Uterus (tissue), 4 donors: ENCODE results near the gene OPRD1. TPM values are rescaled to one million over a fixed set of nuclear protein-coding genes. Genes with fewer than 3 reads are reported as not detected.
"Not testable (repeated sequence)": the region's sequence is repeated elsewhere in the genome, so short reads cannot be mapped to it uniquely, and the experiment has no call there.

Experiments used
- DNase-seq, 2 donors: peaks; one replicate each; pipeline ENCODE4 v3.0.0-alpha.2; 2019 to 2020
- H3K27ac ChIP-seq, 2 donors: fragments of 200-600 bp; sonication (generic); 1 replicate in 1 of 2; 2 replicates in 1 of 2; pipeline ENCODE4 v1.5.1; 2016 to 2018
- H3K27me3 ChIP-seq, 2 donors: fragments of 200-600 bp; sonication (generic); one replicate each; pipeline ENCODE4 v1.5.1; 2018 to 2019; ENCODE audit warnings: control low read depth in 1 of 2
- H3K36me3 ChIP-seq, 2 donors: fragments of 200-600 bp; sonication (generic); one replicate each; pipeline ENCODE4 v1.5.1; 2019; ENCODE audit warnings: control low read depth in 1 of 2
- H3K4me1 ChIP-seq, 2 donors: fragments of 200-600 bp; sonication (generic); one replicate each; pipeline ENCODE4 v1.5.1; 2018 to 2019; ENCODE audit warnings: control low read depth in 1 of 2
- H3K4me3 ChIP-seq, 2 donors: fragments of 200-600 bp; sonication (generic); 1 replicate in 1 of 2; 2 replicates in 1 of 2; pipeline ENCODE4 v1.5.1; 2018 to 2019; ENCODE audit warnings: mild to moderate bottlenecking in 1 of 2
- H3K9me3 ChIP-seq, 2 donors: fragments of 200-600 bp; sonication (generic); one replicate each; pipeline ENCODE4 v1.5.1; 2019; ENCODE audit warnings: control low read depth in 1 of 2
- POLR2A ChIP-seq, 2 donors: fragments of 450-650 bp; IDR thresholded peaks; one replicate each; pipeline ENCODE4 v1.6.1; 2016; ENCODE audit warnings: antibody characterized with exemption in 2 of 2, mild to moderate bottlenecking in 1 of 2, moderate library complexity in 1 of 2
- intact Hi-C: fragments of 100-400 bp; cut with DNase I; formaldehyde crosslinking; loops from one replicate; pipeline ENCODE4 v1.15.1; 2023; ENCODE audit warnings: low total_unique reads
- total RNA-seq, 4 donors: library from RNA; depleted of rRNA in 3 of 4; stranded (reverse); fragments of >200 nt in 3 of 4; gene quantifications; one replicate each; pipeline versions ENCODE4 v1.1.0 to v1.2.4, GENCODE V29; 2014 to 2023
- TF ChIP-seq, protein P1 (sequence below), 4 experiments: fragments of 200-600 bp in 2 of 4; fragments of 450-650 bp in 2 of 4; sonication (generic) in 2 of 4; IDR thresholded peaks; one replicate each; pipeline ENCODE4 v1.5.1; 2016 to 2019; ENCODE audit warnings: antibody characterized with exemption in 4 of 4, mild to moderate bottlenecking in 2 of 4, moderate library complexity in 1 of 4
- donor health status: DM: yes; HTN: yes; CAD: no.

Gene OPRD1
- total RNA-seq, 4 donors from 2014 or later = 0.07 TPM; not detected in 3

DNA sequence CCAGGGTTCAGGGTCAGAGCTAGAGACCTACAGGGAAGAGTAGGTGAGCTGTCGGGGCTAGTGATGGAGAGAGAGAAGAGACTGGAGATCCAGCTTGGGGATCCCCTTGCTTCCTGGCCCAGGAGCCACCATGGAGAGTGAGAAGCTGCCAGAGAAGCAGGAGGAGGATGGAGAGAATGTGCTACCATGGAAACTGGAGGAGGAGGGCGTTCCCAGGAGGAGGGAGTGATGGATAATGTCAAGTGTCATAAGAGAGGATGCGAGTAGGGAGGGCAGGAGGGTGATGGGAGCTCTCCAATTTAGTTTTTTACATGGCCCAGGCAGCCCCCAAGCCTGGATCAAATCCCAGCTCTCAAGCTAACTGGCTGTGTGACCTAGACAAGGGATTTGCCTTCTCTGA lies 55.9 kb downstream of the OPRD1 start:
- Histone ChIP-seq H3K4me3 (no peak overlapping the region), H3K36me3 (no peaks in the 10 kb centered on the region), H3K4me1 (no peaks in the 10 kb centered on the region), H3K27me3 (no peaks in the 10 kb centered on the region), H3K27ac (no peak overlapping the region), H3K9me3 (no peaks in the 10 kb centered on the region)
- intact Hi-C loops = loop anchor here (5.0 kb wide), 1 partner anchor 81 kb away; no protein-coding TSS in a partner anchor
- no peak for TF ChIP-seq POLR2A (IDR thresholded peaks at IDR 0.05)
- TF ChIP-seq, protein P1, sequence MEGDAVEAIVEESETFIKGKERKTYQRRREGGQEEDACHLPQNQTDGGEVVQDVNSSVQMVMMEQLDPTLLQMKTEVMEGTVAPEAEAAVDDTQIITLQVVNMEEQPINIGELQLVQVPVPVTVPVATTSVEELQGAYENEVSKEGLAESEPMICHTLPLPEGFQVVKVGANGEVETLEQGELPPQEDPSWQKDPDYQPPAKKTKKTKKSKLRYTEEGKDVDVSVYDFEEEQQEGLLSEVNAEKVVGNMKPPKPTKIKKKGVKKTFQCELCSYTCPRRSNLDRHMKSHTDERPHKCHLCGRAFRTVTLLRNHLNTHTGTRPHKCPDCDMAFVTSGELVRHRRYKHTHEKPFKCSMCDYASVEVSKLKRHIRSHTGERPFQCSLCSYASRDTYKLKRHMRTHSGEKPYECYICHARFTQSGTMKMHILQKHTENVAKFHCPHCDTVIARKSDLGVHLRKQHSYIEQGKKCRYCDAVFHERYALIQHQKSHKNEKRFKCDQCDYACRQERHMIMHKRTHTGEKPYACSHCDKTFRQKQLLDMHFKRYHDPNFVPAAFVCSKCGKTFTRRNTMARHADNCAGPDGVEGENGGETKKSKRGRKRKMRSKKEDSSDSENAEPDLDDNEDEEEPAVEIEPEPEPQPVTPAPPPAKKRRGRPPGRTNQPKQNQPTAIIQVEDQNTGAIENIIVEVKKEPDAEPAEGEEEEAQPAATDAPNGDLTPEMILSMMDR (IDR thresholded peaks at IDR 0.05) = no peak
- DNase-seq = no peak

DNA sequence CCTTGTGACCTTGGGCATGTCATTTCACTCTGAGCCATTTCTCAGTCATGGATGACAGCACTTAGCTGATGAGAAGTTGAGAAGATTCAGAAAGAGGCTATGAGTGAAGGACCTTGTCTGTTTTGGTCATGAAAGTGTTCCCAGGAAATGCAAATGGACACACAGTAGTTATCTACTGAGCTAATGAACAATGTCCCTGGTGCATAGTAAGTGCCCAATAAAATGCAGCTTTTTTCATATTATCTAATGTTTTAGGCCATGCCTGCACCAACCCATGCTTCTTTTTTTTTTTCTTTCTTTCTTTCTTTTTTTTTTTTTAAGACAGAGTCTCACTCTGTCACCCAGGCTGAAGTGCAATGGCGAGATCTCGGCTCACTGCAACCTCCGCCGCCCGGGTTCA lies 58.0 kb downstream of the OPRD1 start:
- no peak for DNase-seq
- Histone ChIP-seq H3K9me3 (no peaks in the 10 kb centered on the region), H3K4me3 (no peak overlapping the region), H3K36me3 (no peaks in the 10 kb centered on the region), H3K4me1 (no peaks in the 10 kb centered on the region), H3K27ac (no peak overlapping the region), H3K27me3 (no peaks in the 10 kb centered on the region)
- intact Hi-C loops = loop anchor here (5.0 kb wide), 1 partner anchor 83 kb away; no protein-coding TSS in a partner anchor
- no peak for TF ChIP-seq POLR2A (IDR thresholded peaks at IDR 0.05)
- TF ChIP-seq, protein P1 (IDR thresholded peaks at IDR 0.05) = no peak

DNA sequence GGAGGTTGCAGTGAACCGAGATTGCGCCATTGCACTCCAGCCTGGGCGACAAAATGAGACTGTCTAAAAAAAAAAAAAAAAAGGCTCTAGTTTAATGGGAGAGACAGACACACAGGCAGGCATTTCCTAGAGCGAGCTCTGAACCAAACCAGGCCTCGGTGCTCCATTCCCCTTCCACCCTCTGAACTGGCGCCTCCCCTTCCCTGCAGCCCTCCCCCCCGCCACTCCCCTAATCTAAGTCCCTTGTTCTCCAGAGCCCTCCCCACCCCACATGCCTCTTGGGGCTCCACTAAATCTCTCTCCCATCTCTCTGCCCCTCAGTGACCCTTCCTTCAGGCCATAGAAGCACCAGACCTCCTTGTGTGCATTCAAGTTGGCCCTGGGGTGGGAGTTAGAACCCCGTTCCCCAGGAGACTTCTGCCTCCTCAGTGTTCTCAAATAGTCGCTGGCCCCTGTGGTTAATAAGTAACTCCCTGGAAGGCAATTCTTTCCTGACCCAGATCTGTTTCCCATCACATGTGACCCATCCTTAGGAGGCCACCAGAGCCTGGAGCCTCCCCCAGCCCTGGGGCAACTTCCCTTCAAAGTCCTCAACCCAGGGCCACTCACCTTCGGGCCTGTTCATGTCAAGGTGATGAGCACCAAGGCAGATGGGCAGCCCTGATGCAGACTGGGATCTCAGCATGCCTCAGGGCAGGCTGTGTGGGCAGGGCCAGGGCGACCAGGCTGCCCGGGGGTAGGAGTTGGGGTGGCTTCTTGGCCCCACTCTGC lies 59.8 kb downstream of the OPRD1 start:
- H3K4me1 ChIP-seq = no peaks in the 10 kb centered on the region
- no peak overlapping the region for H3K4me3 ChIP-seq
- no peaks in the 10 kb centered on the region for H3K9me3 ChIP-seq
- H3K27ac ChIP-seq = no peak overlapping the region
- H3K36me3 ChIP-seq = no peaks in the 10 kb centered on the region
- intact Hi-C loops = no loop called here
- DNase-seq = no peak
- no peak for TF ChIP-seq POLR2A (IDR thresholded peaks at IDR 0.05)
- TF ChIP-seq, protein P1 (IDR thresholded peaks at IDR 0.05) = no peak
- no peaks in the 10 kb centered on the region for H3K27me3 ChIP-seq

DNA sequence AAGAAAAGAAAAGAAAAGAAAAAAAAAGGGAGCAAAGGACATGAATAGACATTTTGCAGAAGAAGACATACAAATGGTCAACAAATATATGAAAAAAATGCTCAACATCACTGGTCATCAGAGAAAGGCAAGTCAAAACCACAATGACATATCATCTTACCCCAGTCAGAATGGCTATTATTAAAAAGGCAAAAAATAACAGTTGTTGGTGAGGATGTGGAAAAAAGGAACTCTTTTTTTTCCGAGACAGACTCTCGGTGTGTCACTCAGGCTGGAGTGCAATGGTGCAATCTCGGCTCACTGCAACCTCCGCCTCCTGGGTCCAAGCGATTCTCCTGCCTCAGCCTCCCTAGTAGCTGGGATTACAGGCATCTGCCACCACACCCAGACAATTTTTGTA lies 63.2 kb downstream of the OPRD1 start:
- H3K4me3 ChIP-seq, H3K27ac ChIP-seq, intact Hi-C loops, H3K36me3 ChIP-seq, H3K4me1 ChIP-seq, DNase-seq, H3K27me3 ChIP-seq, H3K9me3 ChIP-seq: not testable (repeated sequence)

DNA sequence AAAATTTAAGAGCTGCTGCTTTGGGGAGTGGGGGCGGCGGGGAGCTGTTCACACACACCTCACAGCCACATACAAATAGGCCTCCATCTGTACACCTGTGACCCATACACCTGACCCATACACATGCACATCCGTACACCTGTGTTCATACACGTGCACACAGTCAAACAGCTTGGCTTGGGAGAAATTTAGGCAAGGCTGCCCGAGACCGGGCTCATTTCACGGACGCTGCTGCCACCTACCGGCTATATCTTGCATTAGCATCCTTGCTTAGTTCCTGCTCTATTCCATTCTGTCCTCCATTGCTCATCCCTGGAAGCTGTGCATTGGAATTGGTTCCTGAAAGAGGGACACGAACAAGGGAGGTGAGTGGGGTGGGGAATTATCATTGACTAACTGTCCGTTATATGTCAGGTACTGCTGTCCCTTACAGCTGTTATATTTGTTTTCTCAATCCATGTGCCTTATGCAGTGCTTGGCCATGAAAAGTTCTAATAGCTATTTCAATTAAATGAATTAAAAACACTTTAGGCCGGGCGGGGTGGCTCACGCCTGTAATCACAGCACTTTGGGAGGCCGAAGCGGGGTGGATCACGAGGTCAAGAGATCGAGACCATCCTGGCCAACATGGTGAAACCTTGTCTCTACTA lies 65.3 kb downstream of the OPRD1 start:
- no peak overlapping the region for H3K4me3 ChIP-seq
- no peaks in the 10 kb centered on the region for H3K36me3 ChIP-seq
- H3K27me3 ChIP-seq = no peaks in the 10 kb centered on the region
- H3K9me3 ChIP-seq = no peaks in the 10 kb centered on the region
- TF ChIP-seq, protein P1 (IDR thresholded peaks at IDR 0.05) = peak; percentile 89 to 92 (median 91)
- no peak for TF ChIP-seq POLR2A (IDR thresholded peaks at IDR 0.05)
- DNase-seq = peak; percentile 75 to 78
- H3K27ac ChIP-seq = no peak overlapping the region
- no peaks in the 10 kb centered on the region for H3K4me1 ChIP-seq
- intact Hi-C loops = no loop called here
